Measurements from ENCODE around the gene ANGPTL8. TPM values are rescaled to one million over a fixed set of nuclear protein-coding genes. Genes with fewer than 3 reads are reported as not detected.

Gene ANGPTL8
- total and polyA plus RNA-seq, 5 experiments from 2014 or later, result not detected

DNA sequence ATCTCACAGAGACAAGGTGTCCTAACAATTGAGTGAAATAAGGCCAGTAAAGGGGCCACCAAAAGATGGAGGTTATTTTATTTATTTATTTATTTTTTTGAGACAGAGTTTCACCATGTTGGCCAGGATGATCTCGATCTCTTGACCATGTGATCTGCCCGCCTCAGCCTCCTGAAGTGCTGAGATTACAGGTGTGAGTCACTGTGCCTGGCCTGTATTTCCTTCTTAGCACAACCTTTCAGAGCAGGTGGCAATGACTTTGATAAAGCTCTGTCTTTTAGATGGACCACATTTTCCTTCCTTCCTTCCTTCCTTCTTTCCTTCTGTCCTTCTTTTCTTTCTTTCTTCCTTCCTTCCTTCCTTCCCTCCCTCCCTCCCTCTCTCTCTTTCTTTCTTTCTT is 33.9 kb downstream of the ANGPTL8 start:
- POLR2A ChIA-PET, result no interaction called here
- ATAC-seq, result no peak
- Mint-ChIP-seq H3K9me3 (peaks cover 0 to 16% (median 0%) of the 10 kb centered on the region in 9 donors), H3K27ac (peak overlapping the region in 1 of 10 donors; percentile 67), H3K27me3 (peaks cover 18 to 65% (median 32%) of the 10 kb centered on the region in 5 donors), H3K4me3 (no peak overlapping the region), H3K36me3 (peaks cover 0 to 2% (median 0%) of the 10 kb centered on the region in 3 donors), H3K4me1 (peaks cover 0 to 6% (median under 1%) of the 10 kb centered on the region in 4 donors)
- DNase-seq, result no peak

GRCh38 chr19:11273989-11274388 is 34.6 kb downstream of the ANGPTL8 start:
- peaks cover 0 to 2% (median under 1%) of the 10 kb centered on the region in 4 donors for H3K4me1 Mint-ChIP-seq
- DNase-seq (no peak), ATAC-seq (no peak)
- H3K4me3 Mint-ChIP-seq, result no peak overlapping the region
- H3K36me3 Mint-ChIP-seq, result peaks cover 0 to 2% (median 0%) of the 10 kb centered on the region in 3 donors
- peaks cover 0 to 17% (median 0%) of the 10 kb centered on the region in 9 donors for H3K9me3 Mint-ChIP-seq
- POLR2A ChIA-PET, result no interaction called here
- peak overlapping the region in 1 of 10 donors; percentile 67 for H3K27ac Mint-ChIP-seq
- peaks cover 15 to 61% (median 29%) of the 10 kb centered on the region in 5 donors for H3K27me3 Mint-ChIP-seq

DNA sequence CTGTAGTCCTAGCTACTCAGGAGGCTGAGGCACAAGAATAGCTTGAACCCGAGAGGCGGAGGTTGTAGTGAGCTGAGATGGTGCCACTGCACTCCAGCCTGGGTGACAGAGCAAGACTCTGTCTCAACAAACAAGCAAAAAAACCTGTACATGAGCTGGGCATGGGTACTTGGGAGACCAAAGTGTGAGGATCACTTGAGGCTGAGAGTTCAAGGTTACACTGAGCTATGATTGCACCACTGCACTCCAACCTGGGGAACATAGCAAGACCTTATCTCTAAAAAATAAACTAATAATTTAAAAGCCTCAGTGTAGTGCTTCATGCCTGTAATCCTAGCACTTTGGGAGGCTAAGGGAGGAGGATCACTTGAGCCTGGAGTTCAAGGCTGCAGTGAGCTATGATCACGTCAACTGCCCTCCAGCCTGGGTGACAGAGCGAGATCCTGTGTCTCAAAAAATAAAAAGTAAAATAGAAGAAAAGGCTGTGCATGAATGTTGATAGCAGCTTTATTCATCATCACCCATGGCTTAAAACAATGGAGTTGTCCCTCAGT is 35.2 kb downstream of the ANGPTL8 start:
- Mint-ChIP-seq H3K4me3 (no peak overlapping the region), H3K27me3 (peaks cover 11 to 57% (median 29%) of the 10 kb centered on the region in 5 donors), H3K27ac (no peak overlapping the region), H3K9me3 (peaks cover 0 to 23% (median 4%) of the 10 kb centered on the region in 9 donors), H3K36me3 (peaks cover 0 to 2% (median under 1%) of the 10 kb centered on the region in 3 donors), H3K4me1 (peaks cover 3 to 4% (median 4%) of the 10 kb centered on the region in 4 donors)
- DNase-seq (no peak), ATAC-seq (no peak)
- POLR2A ChIA-PET, result no interaction called here

- Mint-ChIP-seq H3K27ac (no peak overlapping the region), H3K4me1 (peaks cover 5 to 15% (median 14%) of the 10 kb centered on the region in 4 donors), H3K27me3 (peaks cover 6 to 61% (median 41%) of the 10 kb centered on the region in 5 donors), H3K9me3 (peaks cover 0 to 33% (median 9%) of the 10 kb centered on the region in 9 donors), H3K4me3 (peak overlapping the region in 2 of 10 donors; percentile 14 to 33), H3K36me3 (peaks cover 0 to 2% (median 2%) of the 10 kb centered on the region in 3 donors)
- ATAC-seq (no peak), DNase-seq (no peak)
- POLR2A ChIA-PET, result interaction anchor here (0.6 kb wide), 2 partner anchors 102 to 377 kb away, joined by 4 read pairs; no protein-coding TSS in a partner anchor
Measured at GRCh38 chr19:11278670-11279069, 39.3 kb downstream of the ANGPTL8 start.

GRCh38 chr19:11279505-11280236 is 40.3 kb downstream of the ANGPTL8 start:
- ATAC-seq (peak; percentile 93 to 97), DNase-seq (peak in 8 of 10 donors; percentile 39 to 77 (median 64))
- POLR2A ChIA-PET, result interaction anchor here (0.6 to 0.9 kb wide), 7 partner anchors 18 to 1417 kb away, joined by 3 to 9 read pairs (median 4); partner anchors contain the start of gene SWSAP1
- H3K4me3 Mint-ChIP-seq, result peak overlapping the region; percentile 13 to 83 (median 56)
- H3K27ac Mint-ChIP-seq, result peak overlapping the region in 9 of 10 donors; percentile 18 to 92 (median 38)
- H3K36me3 Mint-ChIP-seq, result peaks cover 0 to 2% (median 2%) of the 10 kb centered on the region in 3 donors
- peaks cover 0 to 33% (median 9%) of the 10 kb centered on the region in 9 donors for H3K9me3 Mint-ChIP-seq
- H3K27me3 Mint-ChIP-seq, result peaks cover 9 to 59% (median 42%) of the 10 kb centered on the region in 5 donors
- H3K4me1 Mint-ChIP-seq, result peaks cover 5 to 15% (median 14%) of the 10 kb centered on the region in 4 donors

GRCh38 chr19:11281356-11282049 is 42.1 kb downstream of the ANGPTL8 start:
- POLR2A ChIA-PET, result interaction anchor here (0.7 kb wide), 1 partner anchor 201 kb away, joined by 3 read pairs; no protein-coding TSS in a partner anchor
- DNase-seq (no peak), ATAC-seq (no peak)
- Mint-ChIP-seq H3K9me3 (peaks cover 0 to 33% (median 9%) of the 10 kb centered on the region in 9 donors), H3K4me1 (peaks cover 5 to 15% (median 14%) of the 10 kb centered on the region in 4 donors), H3K27ac (no peak overlapping the region), H3K27me3 (peaks cover 3 to 55% (median 38%) of the 10 kb centered on the region in 5 donors), H3K36me3 (peaks cover 0 to 2% (median 2%) of the 10 kb centered on the region in 3 donors), H3K4me3 (no peak overlapping the region)

GRCh38 chr19:11284515-11284914 is 45.1 kb downstream of the ANGPTL8 start:
- ATAC-seq (no peak), DNase-seq (no peak)
- Mint-ChIP-seq H3K27ac (no peak overlapping the region), H3K9me3 (peaks cover 0 to 15% (median 5%) of the 10 kb centered on the region in 9 donors), H3K36me3 (peaks cover 0 to 2% (median 0%) of the 10 kb centered on the region in 3 donors), H3K4me3 (no peak overlapping the region), H3K27me3 (peaks cover 12 to 66% (median 36%) of the 10 kb centered on the region in 5 donors), H3K4me1 (peaks cover 3 to 12% (median 11%) of the 10 kb centered on the region in 4 donors)
- POLR2A ChIA-PET, result no interaction called here

GRCh38 chr19:11286312-11286974 is 47.0 kb downstream of the ANGPTL8 start:
- no peaks in the 10 kb centered on the region for H3K36me3 Mint-ChIP-seq
- H3K4me1 Mint-ChIP-seq, result peaks cover 0 to 5% (median 2%) of the 10 kb centered on the region in 4 donors
- peaks cover 0 to 4% (median 0%) of the 10 kb centered on the region in 9 donors for H3K9me3 Mint-ChIP-seq
- H3K4me3 Mint-ChIP-seq, result no peak overlapping the region
- H3K27me3 Mint-ChIP-seq, result peaks cover 16 to 77% (median 41%) of the 10 kb centered on the region in 5 donors
- ATAC-seq (no peak), DNase-seq (no peak)
- no peak overlapping the region for H3K27ac Mint-ChIP-seq
- POLR2A ChIA-PET, result interaction anchor here (0.7 kb wide), 1 partner anchor 265 kb away, joined by 6 read pairs; no protein-coding TSS in a partner anchor

- peaks cover 0 to 3% (median 1%) of the 10 kb centered on the region in 4 donors for H3K4me1 Mint-ChIP-seq
- POLR2A ChIA-PET, result no interaction called here
- H3K4me3 Mint-ChIP-seq, result no peak overlapping the region
- no peak overlapping the region for H3K27ac Mint-ChIP-seq
- ATAC-seq (no peak), DNase-seq (no peak)
- no peaks in the 10 kb centered on the region for H3K36me3 Mint-ChIP-seq
- H3K9me3 Mint-ChIP-seq, result no peaks in the 10 kb centered on the region
- peaks cover 15 to 70% (median 35%) of the 10 kb centered on the region in 5 donors for H3K27me3 Mint-ChIP-seq
Measured at GRCh38 chr19:11288349-11288748, 48.9 kb downstream of the ANGPTL8 start.

DNA sequence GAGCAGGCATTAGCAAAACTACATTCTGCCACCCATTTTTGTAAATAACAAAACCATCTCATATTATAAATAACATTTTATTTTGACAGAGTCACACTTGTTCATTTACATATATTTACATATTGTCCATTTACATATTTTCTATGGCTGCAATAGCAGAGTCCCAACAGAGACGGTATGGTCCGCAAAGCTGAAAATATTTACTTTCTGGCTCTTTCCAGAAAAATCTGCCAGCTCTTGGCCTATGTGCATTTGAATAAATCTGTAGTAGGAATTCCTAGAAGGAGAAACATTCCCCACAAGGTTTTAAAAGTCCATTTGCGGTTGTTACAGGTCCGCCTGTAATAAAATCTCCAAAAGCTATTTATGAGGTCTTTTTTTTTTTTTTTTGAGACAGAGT is 50.8 kb downstream of the ANGPTL8 start:
- peaks cover 3 to 11% (median 8%) of the 10 kb centered on the region in 4 donors for H3K4me1 Mint-ChIP-seq
- no peaks in the 10 kb centered on the region for H3K36me3 Mint-ChIP-seq
- H3K9me3 Mint-ChIP-seq, result no peaks in the 10 kb centered on the region
- no peak for DNase-seq
- H3K27me3 Mint-ChIP-seq, result peaks cover 10 to 63% (median 28%) of the 10 kb centered on the region in 5 donors
- H3K27ac Mint-ChIP-seq, result no peak overlapping the region
- POLR2A ChIA-PET, result interaction anchor here (0.7 kb wide), 1 partner anchor 355 kb away, joined by 5 read pairs; no protein-coding TSS in a partner anchor
- ATAC-seq, result no peak
- no peak overlapping the region for H3K4me3 Mint-ChIP-seq

GRCh38 chr19:11291415-11291814 is 52.0 kb downstream of the ANGPTL8 start:
- H3K27me3 Mint-ChIP-seq, result peaks cover 9 to 66% (median 26%) of the 10 kb centered on the region in 5 donors
- H3K9me3 Mint-ChIP-seq, result no peaks in the 10 kb centered on the region
- POLR2A ChIA-PET, result no interaction called here
- H3K4me1 Mint-ChIP-seq, result peaks cover 3 to 14% (median 8%) of the 10 kb centered on the region in 4 donors
- DNase-seq (no peak), ATAC-seq (no peak)
- no peaks in the 10 kb centered on the region for H3K36me3 Mint-ChIP-seq
- no peak overlapping the region for H3K4me3 Mint-ChIP-seq
- no peak overlapping the region for H3K27ac Mint-ChIP-seq

Measured in naive thymus-derived CD8-positive, alpha-beta T cell (primary cell).